Lower lobe of right lung (tissue), 2 donors: Measurements from ENCODE around the gene KIAA2012. TPM values are rescaled to one million over a fixed set of nuclear protein-coding genes. Genes with fewer than 3 reads are reported as not detected.
"Not testable (repeated sequence)": the region's sequence is repeated elsewhere in the genome, so short reads cannot be mapped to it uniquely, and the experiment has no call there.

Source experiments
- ATAC-seq, 2 donors: fragments of 200-7000 bp; cut with Tn5 transposase; one replicate each; pipeline ENCODE4 v1.9.1; 2020 to 2022; ENCODE audit warnings: mild to moderate bottlenecking in 2 of 2, moderate library complexity in 2 of 2
- DNase-seq: peaks from one replicate; pipeline ENCODE4 v3.0.0-alpha.2; 2020
- H3K27ac ChIP-seq: fragments of 200-600 bp; one replicate; pipeline ENCODE4 v1.8.0; 2022
- H3K27me3 ChIP-seq: fragments of 200-600 bp; one replicate; pipeline ENCODE4 v1.8.0; 2022; ENCODE audit warnings: low read depth
- H3K36me3 ChIP-seq: fragments of 200-600 bp; one replicate; pipeline ENCODE4 v1.8.0; 2022; ENCODE audit warnings: mild to moderate bottlenecking
- H3K4me1 ChIP-seq: fragments of 200-600 bp; one replicate; pipeline ENCODE4 v1.8.0; 2022
- H3K4me3 ChIP-seq: fragments of 200-600 bp; one replicate; pipeline ENCODE4 v1.8.0; 2022; ENCODE audit warnings: mild to moderate bottlenecking
- H3K9me3 ChIP-seq: fragments of 200-600 bp; one replicate; pipeline ENCODE4 v1.8.0; 2022
- intact Hi-C: fragments of 100-400 bp; cut with DNase I; formaldehyde crosslinking; loops from one replicate; pipeline ENCODE4 v1.11.0; 2022
- total RNA-seq: library from RNA; stranded (reverse); fragmentation: NEBNext Ultra II Directional; extraction: Animal tissue kit (Norgen Biotek cat#: 25700); gene quantifications from one replicate; pipeline ENCODE4 v1.2.1, GENCODE V29; 2021
- TF ChIP-seq, protein P1 (sequence below): fragments of 200-600 bp; IDR thresholded peaks from one replicate; pipeline ENCODE4 v1.8.0; 2022; ENCODE audit warnings: antibody characterized with exemption, mild to moderate bottlenecking
- donor health status: DM: no; HTN: yes; CAD: no; lungs with severe emphysema.

The KIAA2012 gene
- total RNA-seq, 1 donor from 2014 or later = 2.8 TPM

DNA sequence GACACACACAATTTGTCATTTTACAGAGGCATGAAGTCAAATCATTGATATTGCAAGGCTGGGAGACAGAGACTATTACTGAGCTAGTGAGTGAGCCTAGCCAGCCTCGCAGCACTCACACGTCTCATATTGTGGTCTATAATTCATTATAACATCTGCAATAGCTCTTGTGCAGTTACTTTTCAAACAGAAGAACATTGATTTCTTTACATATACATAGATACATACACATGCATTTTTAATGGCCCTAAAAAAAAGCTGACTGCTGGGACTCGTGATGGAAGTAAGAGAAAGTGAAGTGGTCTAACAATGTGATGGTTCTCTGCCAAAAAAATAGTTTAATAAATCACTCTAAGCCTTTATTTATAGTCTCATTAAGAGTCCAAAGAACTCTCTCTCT lies 56.8 kb downstream of the KIAA2012 start:
- DNase-seq (no peak), ATAC-seq (no peak)
- Histone ChIP-seq H3K27ac (no peak overlapping the region), H3K4me1 (no peaks in the 10 kb centered on the region), H3K4me3 (no peak overlapping the region), H3K9me3 (no peaks in the 10 kb centered on the region), H3K27me3 (no peaks in the 10 kb centered on the region), H3K36me3 (no peaks in the 10 kb centered on the region)
- TF ChIP-seq, protein P1, sequence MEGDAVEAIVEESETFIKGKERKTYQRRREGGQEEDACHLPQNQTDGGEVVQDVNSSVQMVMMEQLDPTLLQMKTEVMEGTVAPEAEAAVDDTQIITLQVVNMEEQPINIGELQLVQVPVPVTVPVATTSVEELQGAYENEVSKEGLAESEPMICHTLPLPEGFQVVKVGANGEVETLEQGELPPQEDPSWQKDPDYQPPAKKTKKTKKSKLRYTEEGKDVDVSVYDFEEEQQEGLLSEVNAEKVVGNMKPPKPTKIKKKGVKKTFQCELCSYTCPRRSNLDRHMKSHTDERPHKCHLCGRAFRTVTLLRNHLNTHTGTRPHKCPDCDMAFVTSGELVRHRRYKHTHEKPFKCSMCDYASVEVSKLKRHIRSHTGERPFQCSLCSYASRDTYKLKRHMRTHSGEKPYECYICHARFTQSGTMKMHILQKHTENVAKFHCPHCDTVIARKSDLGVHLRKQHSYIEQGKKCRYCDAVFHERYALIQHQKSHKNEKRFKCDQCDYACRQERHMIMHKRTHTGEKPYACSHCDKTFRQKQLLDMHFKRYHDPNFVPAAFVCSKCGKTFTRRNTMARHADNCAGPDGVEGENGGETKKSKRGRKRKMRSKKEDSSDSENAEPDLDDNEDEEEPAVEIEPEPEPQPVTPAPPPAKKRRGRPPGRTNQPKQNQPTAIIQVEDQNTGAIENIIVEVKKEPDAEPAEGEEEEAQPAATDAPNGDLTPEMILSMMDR = no peak
- intact Hi-C loops = no loop called here

DNA sequence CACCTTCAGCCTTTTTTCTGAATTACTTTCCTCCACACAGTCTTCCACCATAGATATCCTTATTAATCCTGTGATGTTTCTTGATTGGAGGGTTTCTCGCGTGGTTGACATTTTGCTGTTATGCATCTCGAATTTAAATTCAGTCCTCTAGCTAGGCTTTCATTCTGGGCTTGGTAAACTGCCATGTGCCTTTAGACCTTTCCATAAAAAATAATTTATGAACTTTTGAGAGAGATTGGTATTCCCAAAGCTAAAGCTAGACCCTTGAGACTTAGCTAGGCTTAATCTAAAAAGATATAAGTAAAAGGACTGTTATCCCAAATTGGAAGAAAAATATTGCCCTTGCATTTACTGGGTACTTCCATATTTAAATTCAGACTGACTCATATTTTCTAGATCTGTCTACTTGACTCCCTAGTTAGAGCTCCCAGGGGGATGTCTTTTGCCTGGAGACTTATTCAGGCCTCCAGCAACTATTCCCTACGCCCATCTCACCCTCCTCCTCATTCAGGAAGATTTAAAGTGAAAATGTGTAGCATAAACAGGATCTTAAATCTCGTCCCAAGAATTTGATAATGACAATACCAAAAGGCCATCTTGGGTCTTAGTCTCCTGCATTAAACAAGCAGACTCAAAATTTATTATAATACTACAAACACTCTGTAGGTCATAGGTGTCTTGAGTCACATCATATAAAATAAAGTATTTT lies 60.3 kb downstream of the KIAA2012 start:
- no peak for DNase-seq
- H3K27ac ChIP-seq = no peak overlapping the region
- TF ChIP-seq, protein P1 = no peak
- no peaks in the 10 kb centered on the region for H3K9me3 ChIP-seq
- no peak for ATAC-seq
- H3K4me1 ChIP-seq = no peaks in the 10 kb centered on the region
- intact Hi-C loops = no loop called here
- H3K36me3 ChIP-seq = no peaks in the 10 kb centered on the region
- H3K4me3 ChIP-seq = no peak overlapping the region
- H3K27me3 ChIP-seq = no peaks in the 10 kb centered on the region

DNA sequence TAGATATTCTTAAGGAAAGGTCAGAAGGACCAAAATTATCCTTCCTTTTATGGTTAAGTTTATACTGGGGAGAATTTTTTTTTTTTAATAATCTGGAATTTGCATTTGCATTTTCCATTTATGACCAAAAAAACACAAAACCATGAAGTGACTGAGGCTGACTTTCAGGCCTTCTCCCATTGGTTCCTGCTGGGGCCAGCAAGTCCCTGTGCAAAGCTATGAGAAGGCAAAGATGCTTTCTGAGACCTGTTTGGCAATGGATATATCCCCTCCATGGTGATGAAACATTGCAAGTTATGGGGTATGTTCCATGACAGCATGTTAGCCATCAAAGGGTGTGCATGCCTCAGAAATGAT lies 60.8 kb downstream of the KIAA2012 start:
- no peaks in the 10 kb centered on the region for H3K9me3 ChIP-seq
- intact Hi-C loops = no loop called here
- no peaks in the 10 kb centered on the region for H3K4me1 ChIP-seq
- H3K4me3 ChIP-seq = no peak overlapping the region
- ATAC-seq (no peak), DNase-seq (no peak)
- TF ChIP-seq, protein P1 = no peak
- no peaks in the 10 kb centered on the region for H3K36me3 ChIP-seq
- no peak overlapping the region for H3K27ac ChIP-seq
- no peaks in the 10 kb centered on the region for H3K27me3 ChIP-seq

DNA sequence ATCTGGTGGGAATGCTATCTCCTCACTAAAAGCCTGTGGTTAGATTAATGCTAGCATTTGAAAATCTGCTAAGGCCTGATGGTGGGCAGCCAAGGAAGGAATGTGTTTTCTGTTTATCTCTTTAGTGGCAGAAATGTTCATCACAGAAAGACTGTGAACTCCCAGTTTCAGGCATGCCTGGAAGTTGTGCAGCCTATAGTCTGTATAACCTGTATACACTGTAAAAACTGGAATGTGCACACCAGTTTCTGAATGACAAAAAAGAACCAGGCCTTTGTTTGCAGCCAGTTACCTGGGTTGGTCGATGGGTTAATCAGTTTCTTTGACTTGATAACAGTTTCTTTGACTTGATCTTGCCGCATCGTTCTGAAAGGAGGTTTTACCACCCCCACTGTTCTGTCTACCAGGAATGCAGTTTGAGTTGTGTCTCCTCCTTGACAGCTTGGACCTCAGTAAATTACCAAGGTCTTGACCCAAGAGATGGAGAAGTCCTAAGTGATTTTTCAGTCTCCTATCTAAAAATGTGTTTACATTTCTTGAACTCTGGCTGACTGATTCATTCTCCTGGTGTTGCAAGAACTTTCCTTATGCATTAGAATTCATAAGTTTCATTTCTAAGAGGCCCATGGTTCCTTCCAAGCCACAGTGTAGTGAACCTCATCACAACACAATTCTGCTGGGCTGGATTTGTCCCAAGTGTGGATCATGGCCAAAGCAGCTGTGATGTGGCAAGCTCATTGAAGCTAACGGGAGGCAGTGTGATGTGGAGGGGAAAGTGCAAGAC lies 62.2 kb downstream of the KIAA2012 start:
- no peaks in the 10 kb centered on the region for H3K36me3 ChIP-seq
- no peak for DNase-seq

DNA sequence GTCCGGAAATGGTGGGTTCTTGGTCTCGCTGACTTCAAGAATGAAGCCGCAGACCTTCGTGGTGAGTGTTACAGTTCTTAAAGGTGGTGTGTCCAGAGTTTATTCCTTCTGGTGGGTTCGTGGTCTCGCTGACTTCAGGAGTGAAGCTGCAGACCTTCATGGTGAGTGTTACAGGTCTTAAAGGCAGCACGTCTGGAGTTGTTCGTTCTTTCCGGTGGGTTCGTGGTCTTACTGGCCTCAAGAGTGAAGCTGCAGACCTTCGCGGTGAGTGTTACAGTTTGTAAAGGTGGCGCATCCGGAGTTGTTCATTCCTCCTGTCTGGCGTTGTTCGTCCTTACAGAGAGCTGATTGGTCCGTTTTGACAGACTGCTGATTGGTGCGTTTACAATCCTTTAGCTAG lies 63.0 kb downstream of the KIAA2012 start:
- H3K27ac ChIP-seq, H3K4me1 ChIP-seq, H3K9me3 ChIP-seq, DNase-seq, H3K4me3 ChIP-seq, H3K36me3 ChIP-seq, ATAC-seq, intact Hi-C loops, H3K27me3 ChIP-seq: not testable (repeated sequence)

More for the DNA sequence above, 62.2 kb downstream of the KIAA2012 start:
- no peaks in the 10 kb centered on the region for H3K27me3 ChIP-seq
- ATAC-seq = peak; percentile 56 to 74
- H3K4me1 ChIP-seq = no peaks in the 10 kb centered on the region
- H3K9me3 ChIP-seq = no peaks in the 10 kb centered on the region
- no peak overlapping the region for H3K27ac ChIP-seq
- TF ChIP-seq, protein P1 = no peak
- H3K4me3 ChIP-seq = no peak overlapping the region
- intact Hi-C loops = no loop called here

DNA sequence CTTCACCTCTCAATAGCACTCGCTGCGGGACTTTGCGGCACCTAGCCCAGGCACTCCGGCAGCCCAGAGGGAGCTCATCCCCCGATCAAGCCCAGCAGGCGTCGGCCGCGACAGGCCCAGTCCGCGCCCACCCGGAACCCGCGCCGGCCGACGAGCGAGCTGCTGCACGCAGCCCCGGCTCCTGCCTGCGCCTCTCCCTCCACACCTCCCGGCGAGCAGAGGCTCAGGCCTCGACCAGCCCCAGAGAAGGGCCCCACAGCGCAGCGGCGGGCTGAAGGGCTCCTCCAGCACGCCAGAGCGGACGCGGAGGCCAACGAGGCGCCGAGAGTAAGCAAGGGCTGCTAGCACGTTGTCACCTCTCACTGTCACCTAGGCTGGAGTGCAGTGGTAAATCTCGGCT lies 63.5 kb downstream of the KIAA2012 start:
- Histone ChIP-seq H3K9me3 (no peaks in the 10 kb centered on the region), H3K27me3 (no peaks in the 10 kb centered on the region), H3K4me3 (no peak overlapping the region), H3K27ac (no peak overlapping the region), H3K4me1 (no peaks in the 10 kb centered on the region), H3K36me3 (no peaks in the 10 kb centered on the region)
- peak in 1 of 2 donors; percentile 21 for ATAC-seq
- TF ChIP-seq, protein P1 = no peak
- intact Hi-C loops = no loop called here
- DNase-seq = no peak
